Endothelial cell of umbilical vein (primary cell): ENCODE data around the gene RORC.

Source experiments
- POLR2A ChIP-seq: IDR thresholded peaks from 2 replicates; pipeline ENCODE4 v1.6.1; 2012; ENCODE audit warnings: low read depth, mild to moderate bottlenecking, control low read depth, low read length
- TF ChIP-seq, protein P1 (sequence below), 2 donors: IDR thresholded peaks; 1 replicate in 1 of 2; 2 replicates in 1 of 2; pipeline ENCODE4 v1.5.1; 2011; ENCODE audit warnings: low read length in 2 of 2, mild to moderate bottlenecking in 2 of 2, moderate library complexity in 2 of 2, control low read depth in 1 of 2, inconsistent platforms in 1 of 2, low read depth in 1 of 2; ENCODE audit not compliant: insufficient read depth in 1 of 2; ENCODE audit errors: extremely low read depth in 1 of 2

DNA sequence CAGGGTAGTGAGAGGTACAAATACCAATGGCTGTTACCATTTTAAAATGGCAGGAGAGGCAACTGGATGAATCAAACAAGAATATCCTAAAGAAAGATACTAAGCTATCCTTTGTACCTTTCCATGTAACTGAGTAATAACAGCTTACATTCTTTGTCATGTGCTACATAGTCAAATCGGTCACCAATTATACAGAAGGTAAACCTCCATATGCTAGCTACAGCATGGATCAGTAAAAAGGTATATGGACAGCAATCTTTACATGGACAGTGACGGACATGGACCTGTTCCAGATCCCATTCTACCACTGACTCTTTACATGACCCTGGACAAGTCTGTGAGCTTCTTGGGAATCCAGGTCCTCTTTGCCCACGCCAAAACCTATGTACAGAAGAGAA lies 54.9 kb downstream of the RORC start:
- TF ChIP-seq POLR2A, result no peak
- TF ChIP-seq, protein P1, sequence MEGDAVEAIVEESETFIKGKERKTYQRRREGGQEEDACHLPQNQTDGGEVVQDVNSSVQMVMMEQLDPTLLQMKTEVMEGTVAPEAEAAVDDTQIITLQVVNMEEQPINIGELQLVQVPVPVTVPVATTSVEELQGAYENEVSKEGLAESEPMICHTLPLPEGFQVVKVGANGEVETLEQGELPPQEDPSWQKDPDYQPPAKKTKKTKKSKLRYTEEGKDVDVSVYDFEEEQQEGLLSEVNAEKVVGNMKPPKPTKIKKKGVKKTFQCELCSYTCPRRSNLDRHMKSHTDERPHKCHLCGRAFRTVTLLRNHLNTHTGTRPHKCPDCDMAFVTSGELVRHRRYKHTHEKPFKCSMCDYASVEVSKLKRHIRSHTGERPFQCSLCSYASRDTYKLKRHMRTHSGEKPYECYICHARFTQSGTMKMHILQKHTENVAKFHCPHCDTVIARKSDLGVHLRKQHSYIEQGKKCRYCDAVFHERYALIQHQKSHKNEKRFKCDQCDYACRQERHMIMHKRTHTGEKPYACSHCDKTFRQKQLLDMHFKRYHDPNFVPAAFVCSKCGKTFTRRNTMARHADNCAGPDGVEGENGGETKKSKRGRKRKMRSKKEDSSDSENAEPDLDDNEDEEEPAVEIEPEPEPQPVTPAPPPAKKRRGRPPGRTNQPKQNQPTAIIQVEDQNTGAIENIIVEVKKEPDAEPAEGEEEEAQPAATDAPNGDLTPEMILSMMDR (IDR thresholded peaks at IDR 0.05; ENCODE audit: extremely low read depth in 1 of 2, insufficient read depth in 1 of 2, low read depth in 1 of 2, low read length in 2 of 2), result no peak
